Activated CD8-positive, alpha-beta memory T cell treated with anti-CD3 and anti-CD28 coated beads for 1 hour (primary cell): Measurements from ENCODE around the gene ADGRF4.
"Not testable (repeated sequence)": the region's sequence is repeated elsewhere in the genome, so short reads cannot be mapped to it uniquely, and the experiment has no call there.

ENCODE experiments used
- DNase-seq, 2 donors: peaks; one replicate each; pipeline ENCODE4 v3.0.0-alpha.2; 2020; ENCODE audit warnings: low read depth in 1 of 2; ENCODE audit errors: extremely low read depth in 1 of 2

Gene ADGRF4

GRCh38 chr6:47734831-47735481, 36.6 kb downstream of the ADGRF4 start:
- DNase-seq = no peak

GRCh38 chr6:47736083-47736700, 37.8 kb downstream of the ADGRF4 start:
- no peak for DNase-seq

- DNase-seq = no peak
Measured at GRCh38 chr6:47737406-47737805, 39.0 kb downstream of the ADGRF4 start.

GRCh38 chr6:47740714-47741113, 42.3 kb downstream of the ADGRF4 start:
- DNase-seq = no peak

- no peak for DNase-seq
Measured at GRCh38 chr6:47741807-47742206, 43.4 kb downstream of the ADGRF4 start.

GRCh38 chr6:47743744-47744143, 45.4 kb downstream of the ADGRF4 start:
- no peak for DNase-seq

- DNase-seq = not testable (repeated sequence)
Measured at GRCh38 chr6:47745269-47745668, 46.9 kb downstream of the ADGRF4 start.

- no peak for DNase-seq
Measured at GRCh38 chr6:47749757-47750156, 51.4 kb downstream of the ADGRF4 start.

GRCh38 chr6:47752801-47753200, 54.4 kb downstream of the ADGRF4 start:
- DNase-seq = no peak

- DNase-seq = no peak
Measured at GRCh38 chr6:47759364-47759763, 61.0 kb downstream of the ADGRF4 start.

GRCh38 chr6:47762502-47762901, 64.1 kb downstream of the ADGRF4 start:
- no peak for DNase-seq

- DNase-seq = no peak
Measured at GRCh38 chr6:47766445-47766844, 68.1 kb downstream of the ADGRF4 start.

GRCh38 chr6:47767102-47767501, 68.7 kb downstream of the ADGRF4 start:
- no peak for DNase-seq

GRCh38 chr6:47769982-47770381, 71.6 kb downstream of the ADGRF4 start:
- DNase-seq = no peak
